HG03159 (cell line): ENCODE results near the gene PCDH10.

Experiments used
- ATAC-seq: cut with Tn5 transposase; IDR thresholded peaks from one replicate; pipeline ENCODE4 v1.9.1; 2021; ENCODE audit warnings: mild to moderate bottlenecking, moderate library complexity; ENCODE audit not compliant: unreplicated experiment

The PCDH10 gene

GRCh38 chr4:133150486-133151340 lies 1.6 kb downstream of the PCDH10 start:
- ATAC-seq, result no peak

- no peak for ATAC-seq
Measured at GRCh38 chr4:133151341-133151690, 2.2 kb downstream of the PCDH10 start.

GRCh38 chr4:133151691-133152329 lies 2.7 kb downstream of the PCDH10 start:
- ATAC-seq, result no peak

- no peak for ATAC-seq
Measured at GRCh38 chr4:133152330-133152821, 3.3 kb downstream of the PCDH10 start.

- ATAC-seq, result no peak
Measured at GRCh38 chr4:133152831-133153481, 3.9 kb downstream of the PCDH10 start.

GRCh38 chr4:133154725-133155124 lies 5.6 kb downstream of the PCDH10 start:
- no peak for ATAC-seq

- no peak for ATAC-seq
Measured at GRCh38 chr4:133156096-133156495, 7.0 kb downstream of the PCDH10 start.

GRCh38 chr4:133156556-133156955 lies 7.5 kb downstream of the PCDH10 start:
- ATAC-seq, result no peak

GRCh38 chr4:133157460-133158160 lies 8.5 kb downstream of the PCDH10 start:
- ATAC-seq, result no peak

GRCh38 chr4:133160853-133161252 lies 11.8 kb downstream of the PCDH10 start:
- no peak for ATAC-seq

GRCh38 chr4:133161570-133162295 lies 12.6 kb downstream of the PCDH10 start:
- no peak for ATAC-seq

- ATAC-seq, result no peak
Measured at GRCh38 chr4:133162941-133163340, 13.8 kb downstream of the PCDH10 start.

GRCh38 chr4:133178956-133179355 lies 29.9 kb downstream of the PCDH10 start:
- ATAC-seq, result no peak

- ATAC-seq, result no peak
Measured at GRCh38 chr4:133186210-133186609, 37.1 kb downstream of the PCDH10 start.

- ATAC-seq, result no peak
Measured at GRCh38 chr4:133186845-133187244, 37.8 kb downstream of the PCDH10 start.

- ATAC-seq, result no peak
Measured at GRCh38 chr4:133188433-133189146, 39.5 kb downstream of the PCDH10 start.

- ATAC-seq, result no peak
Measured at GRCh38 chr4:133189147-133189517, 40.0 kb downstream of the PCDH10 start.

- no peak for ATAC-seq
Measured at GRCh38 chr4:133190098-133190497, 41.0 kb downstream of the PCDH10 start.

GRCh38 chr4:133208694-133209285 lies 59.7 kb downstream of the PCDH10 start:
- no peak for ATAC-seq
